Mesenchymal stem cell (in vitro differentiated cells and primary cell): ENCODE data around the gene ABCC4.
A peak's percentile ranks its signal among the peaks of the same experiment; 100 is the strongest.
"Not testable (repeated sequence)": the region's sequence is repeated elsewhere in the genome, so short reads cannot be mapped to it uniquely, and the experiment has no call there.

Source experiments
- DNase-seq: peaks from one replicate; pipeline ENCODE4 v3.0.0-alpha.2; 2013
- H2AFZ ChIP-seq: one replicate; pipeline ENCODE4 v1.6.1; 2013; ENCODE audit warnings: low read depth, mild to moderate bottlenecking, control low read depth, inconsistent platforms, low read length, moderate library complexity
- H2AK5ac ChIP-seq: 2 replicates; pipeline ENCODE4 v1.6.1; 2013; ENCODE audit warnings: low read length, moderate library complexity, mild to moderate bottlenecking, inconsistent platforms; ENCODE audit not compliant: severe bottlenecking
- H2BK120ac ChIP-seq: one replicate; pipeline ENCODE4 v1.6.1; 2013; ENCODE audit warnings: low read depth, mild to moderate bottlenecking, inconsistent platforms, low read length, moderate library complexity
- H2BK12ac ChIP-seq, 2 experiments: one replicate each; pipeline ENCODE4 v1.6.1; 2013; ENCODE audit warnings: inconsistent platforms in 2 of 2, low read length in 2 of 2, mild to moderate bottlenecking in 2 of 2, moderate library complexity in 2 of 2, control low read depth in 1 of 2
- H2BK15ac ChIP-seq: one replicate; pipeline ENCODE4 v1.6.1; 2013; ENCODE audit warnings: mild to moderate bottlenecking, low read depth, inconsistent platforms; ENCODE audit not compliant: poor library complexity, severe bottlenecking
- H2BK5ac ChIP-seq: 2 replicates; pipeline ENCODE4 v1.6.1; 2013; ENCODE audit warnings: low read depth, mild to moderate bottlenecking, low read length, control low read depth, inconsistent platforms; ENCODE audit not compliant: poor library complexity, severe bottlenecking
- H3K14ac ChIP-seq, 2 experiments: one replicate each; pipeline ENCODE4 v1.6.1; 2013; ENCODE audit warnings: inconsistent platforms in 2 of 2, low read length in 2 of 2, control low read depth in 1 of 2, mild to moderate bottlenecking in 1 of 2, moderate library complexity in 1 of 2
- H3K18ac ChIP-seq, 2 experiments: one replicate each; pipeline ENCODE4 v1.6.1; 2013; ENCODE audit warnings: inconsistent platforms in 2 of 2, low read length in 2 of 2, control low read depth in 1 of 2, low read depth in 1 of 2, mild to moderate bottlenecking in 1 of 2
- H3K23ac ChIP-seq, 2 experiments: one replicate each; pipeline ENCODE4 v1.6.1; 2013; ENCODE audit warnings: inconsistent platforms in 2 of 2, low read length in 2 of 2, mild to moderate bottlenecking in 2 of 2, moderate library complexity in 2 of 2, control low read depth in 1 of 2
- H3K27ac ChIP-seq: 2 replicates; pipeline ENCODE4 v1.5.1; 2013; ENCODE audit warnings: mild to moderate bottlenecking, moderate library complexity, low read length, control low read depth, inconsistent platforms; ENCODE audit not compliant: poor library complexity, severe bottlenecking
- H3K27me3 ChIP-seq, 2 experiments: 2 replicates each; pipeline versions ENCODE4 v1.6.1 to v1.7.0; 2013; ENCODE audit warnings: low read length in 2 of 2, mild to moderate bottlenecking in 2 of 2, moderate library complexity in 2 of 2, control low read depth in 1 of 2, inconsistent platforms in 1 of 2; ENCODE audit not compliant: control insufficient read depth in 1 of 2, insufficient read depth in 1 of 2
- H3K36me3 ChIP-seq, 2 experiments: 2 replicates each; pipeline versions ENCODE4 v1.6.1 to v1.7.0; 2013; ENCODE audit warnings: low read length in 2 of 2, control low read depth in 1 of 2, inconsistent platforms in 1 of 2, low read depth in 1 of 2, mild to moderate bottlenecking in 1 of 2; ENCODE audit not compliant: insufficient read depth in 2 of 2, control insufficient read depth in 1 of 2
- H3K4ac ChIP-seq, 2 experiments: one replicate each; pipeline ENCODE4 v1.6.1; 2013; ENCODE audit warnings: inconsistent platforms in 2 of 2, low read length in 2 of 2, mild to moderate bottlenecking in 2 of 2, moderate library complexity in 2 of 2, control low read depth in 1 of 2, low read depth in 1 of 2
- H3K4me1 ChIP-seq: 2 replicates; pipeline ENCODE4 v1.6.1; 2013; ENCODE audit warnings: low read depth, low read length, control low read depth; ENCODE audit not compliant: control insufficient read depth, insufficient read depth
- H3K4me2 ChIP-seq: 2 replicates; pipeline ENCODE4 v1.6.1; 2013; ENCODE audit warnings: low read length, mild to moderate bottlenecking, inconsistent platforms; ENCODE audit not compliant: poor library complexity, severe bottlenecking
- H3K4me3 ChIP-seq, 2 experiments: 2 replicates each; pipeline versions ENCODE4 v1.5.1 to v1.7.0; 2013; ENCODE audit warnings: low read length in 2 of 2, mild to moderate bottlenecking in 2 of 2, control low read depth in 1 of 2, low read depth in 1 of 2; ENCODE audit not compliant: insufficient read depth in 1 of 2
- H3K79me1 ChIP-seq: replicated peaks from 2 replicates; pipeline ENCODE4 v1.6.1; 2013; ENCODE audit warnings: mild to moderate bottlenecking, control low read depth, low read length, inconsistent platforms; ENCODE audit not compliant: poor library complexity, severe bottlenecking
- H3K9ac ChIP-seq: 2 replicates; pipeline ENCODE4 v1.7.0; 2013; ENCODE audit warnings: mild to moderate bottlenecking, low read length, moderate library complexity
- H3K9me3 ChIP-seq: 2 replicates; pipeline ENCODE4 v1.7.0; 2013; ENCODE audit warnings: mild to moderate bottlenecking, low read length; ENCODE audit not compliant: control insufficient read depth
- H4K8ac ChIP-seq: one replicate; pipeline ENCODE4 v1.6.1; 2013; ENCODE audit warnings: inconsistent platforms, mild to moderate bottlenecking, low read length, moderate library complexity
- H4K91ac ChIP-seq: one replicate; pipeline ENCODE4 v1.6.1; 2013; ENCODE audit warnings: mild to moderate bottlenecking, low read length, inconsistent platforms
- WGBS: methylation state at CpG from one replicate; pipeline ENCODE4 v1.1.7; 2013; ENCODE audit warnings: mixed read lengths; 5-methylcytosine and 5-hydroxymethylcytosine counted together

The ABCC4 gene

DNA sequence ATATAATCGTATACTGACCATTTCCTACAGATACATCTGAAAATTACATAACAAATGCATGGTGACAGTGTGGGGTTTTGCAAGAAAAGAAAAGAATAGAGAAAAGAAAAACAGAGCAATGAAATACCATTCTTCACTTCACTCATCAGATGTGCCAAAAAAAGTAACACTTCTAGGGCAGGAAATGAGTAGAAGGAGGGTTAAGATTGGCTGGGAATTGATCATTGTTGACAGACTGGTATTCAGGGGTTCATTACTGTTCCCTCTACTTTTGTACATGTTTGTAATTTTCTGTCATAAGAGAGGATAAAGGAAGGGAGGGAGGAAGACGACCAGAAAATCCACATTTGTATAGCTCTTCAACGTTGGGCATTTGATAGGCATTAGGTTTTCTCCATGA lies 31.5 kb downstream of the ABCC4 start:
- Histone ChIP-seq H2BK5ac (no peak overlapping the region), H2BK15ac (no peak overlapping the region), H3K36me3 (peaks cover 4 to 21% of the 10 kb centered on the region in 2 experiments), H3K4me3 (no peak overlapping the region), H3K23ac (no peak overlapping the region), H4K8ac (no peak overlapping the region), H3K27me3 (no peaks in the 10 kb centered on the region), H3K4ac (no peak overlapping the region), H3K9ac (no peak overlapping the region), H3K18ac (peak overlapping the region in 1 of 2 experiments; percentile 78), H4K91ac (no peak overlapping the region), H2AFZ (no peak overlapping the region), H3K9me3 (no peaks in the 10 kb centered on the region), H2BK120ac (no peak overlapping the region), H3K4me1 (peaks cover 28% of the 10 kb centered on the region), H3K27ac (peak overlapping the region; percentile 80), H3K4me2 (no peak overlapping the region), H3K14ac (no peak overlapping the region), H2BK12ac (no peak overlapping the region), H3K79me1 (no peaks in the 10 kb centered on the region), H2AK5ac (peak overlapping the region; percentile 99)
- WGBS, result 0% methylated on average over 1 of the region's 3 CpGs
- DNase-seq, result no peak

DNA sequence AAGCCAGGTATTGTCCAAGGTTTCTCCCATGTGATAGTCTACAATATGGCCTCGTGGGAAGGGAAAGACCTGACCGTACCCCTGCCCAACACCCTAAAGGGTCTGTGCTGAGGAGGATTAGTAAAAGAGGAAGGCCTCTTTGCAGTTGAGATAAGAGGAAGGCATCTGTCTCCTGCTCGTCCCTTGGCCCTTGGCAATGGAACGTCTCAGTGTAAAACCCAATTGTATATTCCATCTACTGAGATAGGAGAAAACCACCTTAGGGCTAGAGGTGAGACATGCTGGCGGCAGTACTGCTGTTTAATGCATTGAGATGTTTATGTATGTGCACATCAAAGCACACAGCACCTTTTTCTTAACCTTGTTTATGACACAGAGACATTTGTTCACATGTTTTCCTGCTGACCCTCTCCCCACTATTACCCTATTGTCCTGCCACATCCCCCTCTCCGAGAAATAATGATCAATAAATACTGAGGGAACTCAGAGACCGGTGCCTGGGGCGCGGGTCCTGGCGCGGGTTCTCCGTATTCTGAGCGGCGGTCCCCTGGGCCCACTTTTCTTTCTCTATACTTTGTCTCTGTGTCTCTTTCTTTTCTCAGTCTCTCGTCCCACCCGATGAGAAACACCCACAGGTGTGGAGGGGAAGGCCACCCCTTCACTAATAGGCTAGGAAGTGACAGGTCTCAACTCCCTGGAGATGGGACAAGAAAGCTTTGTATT lies 32.7 kb downstream of the ABCC4 start:
- H3K4me3 ChIP-seq, H3K9me3 ChIP-seq, H3K14ac ChIP-seq, DNase-seq, H3K27me3 ChIP-seq, H2AFZ ChIP-seq, H3K79me1 ChIP-seq, H3K9ac ChIP-seq, H3K4me2 ChIP-seq, H2BK15ac ChIP-seq: not testable (repeated sequence)
- Histone ChIP-seq H3K4ac (peak overlapping the region; percentile 68 to 97), H4K91ac (peak overlapping the region; percentile 90), H2BK12ac (peak overlapping the region; percentile 91 to 98), H2BK5ac (peak overlapping the region; percentile 94), H4K8ac (peak overlapping the region; percentile 84), H2BK120ac (peak overlapping the region; percentile 99), H3K27ac (peak overlapping the region; percentile 100), H3K36me3 (peaks cover 4 to 22% of the 10 kb centered on the region in 2 experiments), H2AK5ac (peak overlapping the region; percentile 89), H3K23ac (peak overlapping the region in 1 of 2 experiments; percentile 36), H3K18ac (peak overlapping the region; percentile 92 to 97), H3K4me1 (peaks cover 24% of the 10 kb centered on the region)
- 94% methylated on average over 11 of the region's 16 CpGs for WGBS

DNA sequence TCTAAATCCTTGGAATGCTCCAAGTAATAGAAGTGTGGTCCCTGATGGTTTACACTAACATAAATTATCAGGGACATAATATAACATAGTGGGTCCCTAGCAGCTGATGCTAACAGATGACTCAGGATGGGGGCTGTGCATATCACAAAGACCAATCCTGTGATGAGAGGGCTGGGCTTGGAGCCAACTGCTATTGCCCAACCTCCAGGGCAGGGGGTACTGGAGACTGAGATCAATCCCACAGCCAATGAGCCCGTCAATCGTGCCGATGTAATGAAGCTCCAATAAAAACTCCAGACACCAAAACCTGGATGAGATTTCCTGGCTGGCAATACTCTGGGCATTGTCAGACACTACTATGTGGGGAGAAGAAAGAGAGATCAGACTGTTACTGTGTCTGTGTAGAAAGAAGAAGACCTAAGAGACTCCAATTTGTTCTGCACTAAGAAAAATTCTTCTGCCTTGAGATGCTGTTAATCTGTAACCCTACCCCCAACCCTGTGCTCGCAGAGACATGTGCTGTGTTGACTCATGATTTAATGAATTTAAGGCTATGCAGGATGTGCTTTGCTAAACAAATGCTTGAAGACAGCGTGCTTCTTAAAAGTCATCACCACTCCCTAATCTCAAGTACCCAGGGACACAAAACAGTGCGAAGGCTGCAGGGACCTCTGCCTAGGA lies 33.4 kb downstream of the ABCC4 start:
- no peak overlapping the region for H2AFZ ChIP-seq
- peak overlapping the region in 1 of 2 experiments; percentile 54 for H2BK12ac ChIP-seq
- H4K8ac ChIP-seq, result peak overlapping the region; percentile 84
- peaks cover 3% of the 10 kb centered on the region for H3K79me1 ChIP-seq
- H3K4me1 ChIP-seq, result peaks cover 21% of the 10 kb centered on the region
- no peak overlapping the region for H2BK15ac ChIP-seq
- H3K4me3 ChIP-seq, result peak overlapping the region in 1 of 2 experiments; percentile 39
- H3K14ac ChIP-seq, result no peak overlapping the region
- peak overlapping the region; percentile 100 for H3K27ac ChIP-seq
- H3K36me3 ChIP-seq, result peaks cover 4 to 22% of the 10 kb centered on the region in 2 experiments
- H3K27me3 ChIP-seq, result no peaks in the 10 kb centered on the region
- H3K4me2 ChIP-seq, result peak overlapping the region; percentile 49
- H3K4ac ChIP-seq, result peak overlapping the region; percentile 68 to 97
- H3K23ac ChIP-seq, result no peak overlapping the region
- H4K91ac ChIP-seq, result peak overlapping the region; percentile 90
- H3K18ac ChIP-seq, result peak overlapping the region; percentile 89 to 92
- H3K9ac ChIP-seq, result peak overlapping the region; percentile 48
- H3K9me3 ChIP-seq, result no peaks in the 10 kb centered on the region
- peak overlapping the region; percentile 89 for H2AK5ac ChIP-seq
- WGBS, result 0% methylated on average over 1 of the region's 6 CpGs
- DNase-seq, result peak; percentile 99
- peak overlapping the region; percentile 99 for H2BK120ac ChIP-seq
- peak overlapping the region; percentile 99 for H2BK5ac ChIP-seq

DNA sequence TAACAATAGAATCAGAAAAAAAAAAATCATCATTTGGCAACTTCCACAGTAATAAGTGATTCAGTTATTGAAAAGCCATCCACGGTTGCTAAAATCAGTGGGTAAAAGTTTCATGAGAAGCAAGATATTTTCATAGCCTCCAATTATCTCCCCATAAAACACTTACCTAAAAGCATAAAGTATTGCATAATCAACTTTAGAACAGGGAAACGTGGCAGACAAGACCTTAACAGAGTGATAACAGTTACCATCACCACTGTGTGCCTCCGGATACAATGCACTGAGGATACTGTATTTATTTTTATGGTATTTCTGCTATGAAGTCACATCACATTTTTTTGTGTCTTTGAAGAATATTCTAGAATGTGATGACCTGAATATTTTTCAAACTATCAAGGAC lies 37.0 kb downstream of the ABCC4 start:
- no peak overlapping the region for H4K91ac ChIP-seq
- no peak overlapping the region for H4K8ac ChIP-seq

More for the DNA sequence above, 37.0 kb downstream of the ABCC4 start:
- DNase-seq, result no peak
- 89% methylated on average over 3 of the region's 3 CpGs for WGBS
- Histone ChIP-seq H3K18ac (no peak overlapping the region), H2AK5ac (no peak overlapping the region), H2BK5ac (no peak overlapping the region), H3K27me3 (no peaks in the 10 kb centered on the region), H3K36me3 (peaks cover 4 to 25% of the 10 kb centered on the region in 2 experiments), H2BK120ac (no peak overlapping the region), H3K9ac (no peak overlapping the region), H3K4me3 (no peak overlapping the region), H3K14ac (no peak overlapping the region), H3K27ac (no peak overlapping the region), H3K4me1 (peaks cover 21% of the 10 kb centered on the region), H3K79me1 (peaks cover 8% of the 10 kb centered on the region), H2BK15ac (no peak overlapping the region), H2BK12ac (no peak overlapping the region), H3K4me2 (no peak overlapping the region), H3K9me3 (no peaks in the 10 kb centered on the region), H3K4ac (no peak overlapping the region), H3K23ac (no peak overlapping the region), H2AFZ (no peak overlapping the region)
